Neuron (in vitro differentiated cells): ENCODE data around the gene GPX8.

ENCODE experiments used
- H2AFZ ChIP-seq: one replicate; pipeline ENCODE4 v1.6.1; 2013; ENCODE audit warnings: low read depth, mild to moderate bottlenecking, inconsistent platforms, low read length, moderate library complexity
- H3K27me3 ChIP-seq: one replicate; pipeline ENCODE4 v1.6.1; 2013; ENCODE audit warnings: low read length; ENCODE audit not compliant: insufficient read depth
- H3K36me3 ChIP-seq: one replicate; pipeline ENCODE4 v1.6.1; 2013; ENCODE audit warnings: low read length; ENCODE audit not compliant: insufficient read depth
- H3K4me1 ChIP-seq: one replicate; pipeline ENCODE4 v1.6.1; 2013; ENCODE audit warnings: low read length; ENCODE audit not compliant: insufficient read depth
- H3K4me3 ChIP-seq: 2 replicates; pipeline ENCODE4 v1.5.1; 2013; ENCODE audit warnings: mild to moderate bottlenecking, low read length, moderate library complexity
- H3K9me3 ChIP-seq: one replicate; pipeline ENCODE4 v1.6.1; 2013; ENCODE audit warnings: low read length

GPX8 gene, protein sequence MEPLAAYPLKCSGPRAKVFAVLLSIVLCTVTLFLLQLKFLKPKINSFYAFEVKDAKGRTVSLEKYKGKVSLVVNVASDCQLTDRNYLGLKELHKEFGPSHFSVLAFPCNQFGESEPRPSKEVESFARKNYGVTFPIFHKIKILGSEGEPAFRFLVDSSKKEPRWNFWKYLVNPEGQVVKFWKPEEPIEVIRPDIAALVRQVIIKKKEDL

GRCh38 chr5:55159763-55160492 lies at the start of gene GPX8:
TSS of gene GPX8 (plus strand) at chr5:55160171. CDS start at chr5:55160193, 22 bp downstream.
- peak within 1 kb of the TSS; percentile 81 for H2AFZ ChIP-seq
- peak within 1 kb of the TSS; percentile 97 for H3K4me3 ChIP-seq
- peaks cover 9% of the 10 kb centered on the region for H3K27me3 ChIP-seq
- H3K36me3 ChIP-seq = peaks cover 12% of the 10 kb centered on the region
- no peaks in the 10 kb centered on the region for H3K9me3 ChIP-seq
- H3K4me1 ChIP-seq = peaks cover 4% of the 10 kb centered on the region

DNA sequence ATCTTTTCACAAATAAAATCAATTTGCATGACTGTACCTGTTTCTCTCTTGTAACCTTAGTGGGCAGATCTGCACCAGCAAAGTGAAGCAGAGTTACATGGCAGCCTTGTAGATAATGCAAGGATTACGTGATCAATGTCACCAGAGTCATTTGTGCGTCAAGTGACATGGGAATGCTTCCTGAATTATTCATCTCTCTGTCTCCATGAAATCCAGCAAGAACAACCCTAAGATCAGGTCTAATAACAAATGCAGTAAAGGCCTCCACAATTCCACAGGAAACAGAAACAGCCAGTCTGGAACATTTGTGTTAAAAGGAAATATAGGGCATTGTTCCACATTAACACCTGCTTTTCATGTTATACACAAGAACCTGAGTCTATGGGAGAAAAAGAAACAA lies 49.8 kb upstream of the GPX8 start:
- Histone ChIP-seq H3K4me1 (peaks cover 9% of the 10 kb centered on the region), H3K4me3 (no peak overlapping the region), H3K9me3 (no peaks in the 10 kb centered on the region), H3K36me3 (no peaks in the 10 kb centered on the region), H3K27me3 (peaks cover 2% of the 10 kb centered on the region), H2AFZ (peak overlapping the region; percentile 60)

GRCh38 chr5:55113327-55113726 lies 46.6 kb upstream of the GPX8 start:
- Histone ChIP-seq H3K9me3 (no peaks in the 10 kb centered on the region), H3K4me3 (no peak overlapping the region), H2AFZ (no peak overlapping the region), H3K36me3 (no peaks in the 10 kb centered on the region), H3K4me1 (peaks cover 9% of the 10 kb centered on the region), H3K27me3 (peaks cover 2% of the 10 kb centered on the region)

DNA sequence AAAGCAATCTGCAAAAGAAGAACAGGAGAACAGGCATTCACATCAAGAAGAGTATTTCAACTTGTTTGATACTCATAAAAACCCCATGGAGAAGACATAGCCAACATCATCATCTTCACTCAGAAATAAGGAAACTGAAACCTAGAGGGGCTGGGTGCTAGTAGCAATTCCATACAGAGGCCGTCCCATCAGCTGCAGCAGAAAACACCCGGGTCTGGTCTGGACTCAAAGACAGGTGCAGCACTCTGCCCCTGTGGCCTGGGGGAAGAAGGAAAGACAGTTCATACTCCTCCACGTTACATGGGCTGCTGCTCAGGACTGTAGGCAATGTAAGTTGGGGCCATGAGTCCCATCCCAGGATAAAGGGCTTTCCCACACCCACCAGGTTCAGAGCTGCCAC lies 45.9 kb upstream of the GPX8 start:
- H3K4me3 ChIP-seq = no peak overlapping the region
- H3K36me3 ChIP-seq = no peaks in the 10 kb centered on the region
- H3K27me3 ChIP-seq = peaks cover 2% of the 10 kb centered on the region
- H3K9me3 ChIP-seq = no peaks in the 10 kb centered on the region
- peaks cover 9% of the 10 kb centered on the region for H3K4me1 ChIP-seq
- no peak overlapping the region for H2AFZ ChIP-seq

DNA sequence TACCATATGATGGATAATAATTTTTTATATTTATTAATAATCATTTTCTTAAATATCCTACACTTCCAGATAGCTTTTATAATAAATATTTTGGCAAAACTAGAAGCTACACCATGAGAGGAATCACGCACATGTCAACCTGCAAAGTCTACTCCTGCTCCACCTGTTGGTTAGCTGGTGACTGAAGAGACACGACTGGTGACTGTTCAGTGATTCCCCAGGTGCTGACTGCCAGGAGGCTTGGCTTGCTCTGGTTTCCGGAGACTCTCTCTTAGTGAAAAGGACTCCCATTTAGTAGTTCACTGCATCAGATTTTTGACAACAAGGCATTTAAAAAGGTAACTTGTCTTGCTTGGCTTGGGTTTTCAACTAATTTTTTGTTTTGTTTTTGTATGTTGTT lies 36.6 kb upstream of the GPX8 start:
- H3K27me3 ChIP-seq = no peaks in the 10 kb centered on the region
- no peaks in the 10 kb centered on the region for H3K9me3 ChIP-seq
- no peaks in the 10 kb centered on the region for H3K36me3 ChIP-seq

DNA sequence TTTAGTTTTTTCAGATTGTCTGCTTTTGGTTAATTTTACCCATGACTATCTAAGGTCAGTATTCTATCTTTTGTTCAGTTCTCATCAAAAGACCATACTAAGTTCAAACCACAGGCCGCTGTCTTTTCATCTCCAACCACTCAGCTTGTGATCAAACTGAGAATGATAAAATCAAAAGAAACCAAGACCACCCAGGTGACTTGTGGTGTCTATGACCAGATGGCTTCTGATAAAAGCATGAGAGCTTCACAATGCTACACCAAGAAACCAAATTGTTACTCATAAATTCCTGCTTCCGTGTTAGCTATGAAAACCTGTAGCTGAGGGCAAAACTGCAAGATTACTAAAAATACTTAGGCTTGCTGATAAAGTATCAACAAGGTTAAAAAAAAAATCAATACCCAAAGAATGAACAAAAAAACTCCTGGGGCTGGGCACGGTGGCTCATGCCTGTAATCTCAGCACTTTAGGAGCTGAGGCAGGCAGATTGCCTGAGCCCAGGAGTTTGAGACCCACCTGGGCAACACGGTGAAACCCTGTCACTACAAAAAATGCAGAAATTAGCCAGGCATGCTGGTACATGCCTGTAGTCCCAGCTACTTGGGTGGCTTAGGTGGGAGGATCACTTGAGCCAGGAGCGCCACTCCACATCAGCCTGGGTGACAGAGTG lies 25.8 kb upstream of the GPX8 start:
- no peak overlapping the region for H3K4me3 ChIP-seq
- H2AFZ ChIP-seq = no peak overlapping the region
- no peaks in the 10 kb centered on the region for H3K36me3 ChIP-seq
- H3K27me3 ChIP-seq = no peaks in the 10 kb centered on the region
- no peaks in the 10 kb centered on the region for H3K9me3 ChIP-seq
- no peaks in the 10 kb centered on the region for H3K4me1 ChIP-seq

More for the DNA sequence above, 36.6 kb upstream of the GPX8 start:
- no peak overlapping the region for H2AFZ ChIP-seq
- H3K4me3 ChIP-seq = no peak overlapping the region
- no peaks in the 10 kb centered on the region for H3K4me1 ChIP-seq

DNA sequence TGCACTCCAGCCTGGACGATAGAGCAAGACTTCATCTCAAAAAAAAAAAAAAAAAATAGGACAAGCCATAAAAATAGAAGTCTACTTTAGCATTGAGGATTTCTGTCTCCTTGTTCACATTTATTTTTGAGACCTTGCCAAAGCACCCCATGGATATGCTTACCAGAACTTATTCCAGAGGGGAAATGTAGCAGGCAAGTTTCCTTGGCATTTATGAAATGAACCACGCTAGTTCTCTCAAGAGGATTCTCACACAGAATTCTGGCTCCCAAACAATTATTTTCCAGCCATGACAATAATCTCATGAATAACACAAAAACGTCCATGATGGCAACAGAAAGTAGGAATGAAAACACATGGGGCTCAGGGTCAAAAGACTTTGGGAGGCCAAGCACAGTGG lies 23.4 kb upstream of the GPX8 start:
- no peaks in the 10 kb centered on the region for H3K4me1 ChIP-seq
- H3K36me3 ChIP-seq = no peaks in the 10 kb centered on the region
- H3K4me3 ChIP-seq = no peak overlapping the region
- peaks cover 2% of the 10 kb centered on the region for H3K27me3 ChIP-seq
- no peak overlapping the region for H2AFZ ChIP-seq
- H3K9me3 ChIP-seq = no peaks in the 10 kb centered on the region

GRCh38 chr5:55140908-55141665 lies 18.9 kb upstream of the GPX8 start:
- H3K4me1 ChIP-seq = no peaks in the 10 kb centered on the region
- H3K9me3 ChIP-seq = no peaks in the 10 kb centered on the region
- no peaks in the 10 kb centered on the region for H3K36me3 ChIP-seq
- peaks cover 2% of the 10 kb centered on the region for H3K27me3 ChIP-seq
- no peak overlapping the region for H3K4me3 ChIP-seq
- no peak overlapping the region for H2AFZ ChIP-seq

DNA sequence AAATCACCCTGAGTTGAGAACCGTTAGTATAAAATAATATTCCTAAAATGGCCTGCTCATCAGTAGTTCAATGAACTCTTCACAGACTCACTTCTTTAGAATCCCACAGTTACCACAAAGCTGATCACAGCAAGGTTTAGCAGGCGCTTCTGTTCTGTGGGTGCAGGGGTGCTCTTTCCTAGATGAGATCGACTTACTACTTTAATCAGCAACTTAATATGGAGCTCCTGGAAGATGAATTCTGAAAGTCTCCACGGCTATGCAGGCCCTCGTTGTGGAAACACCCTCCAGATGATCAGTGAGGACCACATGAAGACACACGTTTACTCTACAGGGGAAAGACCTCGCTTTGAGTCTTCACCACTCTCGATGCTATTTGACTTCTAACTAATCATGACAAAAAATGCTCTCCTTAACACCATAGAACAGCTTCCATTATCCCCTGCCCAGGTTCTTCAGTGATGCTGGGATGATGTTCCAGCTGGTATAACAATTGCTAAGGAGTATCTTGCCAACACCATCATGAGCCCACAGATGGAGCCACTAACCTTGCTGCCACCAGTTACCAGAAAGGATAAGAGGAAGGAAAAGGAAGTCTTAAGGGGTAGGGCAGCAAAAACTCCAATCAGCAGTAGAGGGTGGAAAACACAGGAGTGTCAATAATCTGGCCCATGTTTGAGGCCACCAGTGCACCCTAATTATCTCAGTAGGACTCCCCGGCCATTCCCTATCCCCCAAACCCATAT lies 17.9 kb upstream of the GPX8 start:
- no peaks in the 10 kb centered on the region for H3K9me3 ChIP-seq
- H3K4me1 ChIP-seq = no peaks in the 10 kb centered on the region
- H3K36me3 ChIP-seq = no peaks in the 10 kb centered on the region
- H3K27me3 ChIP-seq = peaks cover 2% of the 10 kb centered on the region
- H2AFZ ChIP-seq = no peak overlapping the region
- H3K4me3 ChIP-seq = no peak overlapping the region

DNA sequence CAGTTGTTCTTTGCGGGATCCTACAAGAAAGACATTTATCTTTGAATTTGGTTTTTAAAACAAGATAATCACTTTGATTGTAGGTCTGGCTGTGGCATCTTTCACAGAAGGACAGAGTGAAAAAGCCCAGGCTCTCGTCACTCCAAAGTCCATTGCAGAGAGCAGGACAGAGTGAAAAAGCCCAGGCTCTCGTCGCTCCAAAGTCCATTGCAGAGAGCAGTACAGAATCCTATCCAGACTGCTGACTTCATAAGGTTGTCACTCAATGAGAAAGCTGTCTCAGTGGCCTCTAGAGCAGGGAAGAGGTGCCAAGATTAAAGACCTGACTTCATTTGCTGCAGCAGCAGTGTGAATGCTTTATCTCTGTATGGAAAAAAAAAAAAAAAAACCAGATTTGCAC lies 16.3 kb upstream of the GPX8 start:
- Histone ChIP-seq H3K4me3 (no peak overlapping the region), H3K4me1 (no peaks in the 10 kb centered on the region), H3K27me3 (peaks cover 2% of the 10 kb centered on the region)

GRCh38 chr5:55146080-55146479 lies 13.9 kb upstream of the GPX8 start:
- no peak overlapping the region for H2AFZ ChIP-seq
- no peak overlapping the region for H3K4me3 ChIP-seq
- no peaks in the 10 kb centered on the region for H3K4me1 ChIP-seq
- H3K9me3 ChIP-seq = no peaks in the 10 kb centered on the region
- peaks cover 8% of the 10 kb centered on the region for H3K27me3 ChIP-seq
- H3K36me3 ChIP-seq = no peaks in the 10 kb centered on the region

More for the DNA sequence above, 16.3 kb upstream of the GPX8 start:
- H3K9me3 ChIP-seq = no peaks in the 10 kb centered on the region
- no peaks in the 10 kb centered on the region for H3K36me3 ChIP-seq
- H2AFZ ChIP-seq = no peak overlapping the region

DNA sequence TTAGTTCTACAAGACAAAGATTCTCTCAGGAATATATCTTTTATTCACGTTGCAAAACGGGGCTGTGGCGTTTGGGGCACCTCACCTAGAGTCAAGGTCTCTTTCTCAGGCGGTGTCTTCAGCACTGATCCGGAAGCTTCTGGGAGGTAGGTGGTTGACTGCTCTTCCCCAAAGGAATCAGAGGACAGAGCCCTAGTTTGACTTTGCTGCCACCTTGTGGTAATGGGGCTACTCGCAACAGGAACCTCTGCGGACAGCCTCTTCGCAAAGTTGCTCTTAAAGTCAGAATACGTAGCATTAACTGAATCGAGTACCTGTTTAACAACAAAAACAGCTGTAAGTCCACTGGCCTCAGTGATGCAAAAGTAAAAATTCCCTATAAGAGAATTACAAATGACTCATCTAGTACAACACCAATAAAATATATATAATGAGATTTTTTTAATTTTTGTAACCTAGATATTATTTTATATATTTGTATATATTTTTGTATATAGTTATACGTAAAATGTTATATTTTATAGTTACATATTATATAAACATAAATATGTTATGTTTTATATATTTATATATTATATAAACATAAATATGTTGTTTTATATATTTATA lies 13.3 kb upstream of the GPX8 start:
- Histone ChIP-seq H3K36me3 (no peaks in the 10 kb centered on the region), H3K27me3 (peaks cover 6% of the 10 kb centered on the region), H3K4me1 (no peaks in the 10 kb centered on the region), H3K9me3 (no peaks in the 10 kb centered on the region), H3K4me3 (no peak overlapping the region), H2AFZ (no peak overlapping the region)
